ENCODE data around the gene HOMEZ. TPM values are rescaled to one million over a fixed set of nuclear protein-coding genes. Genes with fewer than 3 reads are reported as not detected.
"Not testable (repeated sequence)": the region's sequence is repeated elsewhere in the genome, so short reads cannot be mapped to it uniquely, and the experiment has no call there.

The HOMEZ gene, protein sequence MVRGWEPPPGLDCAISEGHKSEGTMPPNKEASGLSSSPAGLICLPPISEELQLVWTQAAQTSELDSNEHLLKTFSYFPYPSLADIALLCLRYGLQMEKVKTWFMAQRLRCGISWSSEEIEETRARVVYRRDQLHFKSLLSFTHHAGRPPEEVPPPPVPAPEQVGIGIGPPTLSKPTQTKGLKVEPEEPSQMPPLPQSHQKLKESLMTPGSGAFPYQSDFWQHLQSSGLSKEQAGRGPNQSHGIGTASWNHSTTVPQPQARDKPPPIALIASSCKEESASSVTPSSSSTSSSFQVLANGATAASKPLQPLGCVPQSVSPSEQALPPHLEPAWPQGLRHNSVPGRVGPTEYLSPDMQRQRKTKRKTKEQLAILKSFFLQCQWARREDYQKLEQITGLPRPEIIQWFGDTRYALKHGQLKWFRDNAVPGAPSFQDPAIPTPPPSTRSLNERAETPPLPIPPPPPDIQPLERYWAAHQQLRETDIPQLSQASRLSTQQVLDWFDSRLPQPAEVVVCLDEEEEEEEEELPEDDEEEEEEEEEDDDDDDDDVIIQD
- 7.9 TPM for total RNA-seq
- polyA plus RNA-seq: 12.4 TPM

- Histone ChIP-seq H3K36me3 (ENCODE audit: insufficient read depth) (peaks cover 2% of the 10 kb centered on the region), H3K4me3 (ENCODE audit: low read depth, low read length) (peak within 1 kb of the TSS; percentile 91), H3K27ac (ENCODE audit: low read depth) (peak within 1 kb of the TSS; percentile 97), H3K4me1 (ENCODE audit: insufficient read depth) (no peaks in the 10 kb centered on the region)
- DNase-seq (ENCODE audit: extremely low spot score): peak; percentile 95
- under 1% methylated on average over 53 of the region's 53 CpGs for WGBS
These were observed at the start of gene HOMEZ for GRCh38 chr14:23286020-23286901. HOMEZ (minus strand) TSS chr14:23286132; CDS start chr14:23285952, 180 bp downstream.

GRCh38 chr14:23335623-23336022, 49.7 kb upstream of the HOMEZ start:
- Histone ChIP-seq H3K4me3 (ENCODE audit: low read depth, low read length) (no peak overlapping the region), H3K36me3 (ENCODE audit: insufficient read depth) (no peaks in the 10 kb centered on the region), H3K4me1 (ENCODE audit: insufficient read depth) (no peaks in the 10 kb centered on the region), H3K27ac (ENCODE audit: low read depth) (no peak overlapping the region)
- no peak for DNase-seq (ENCODE audit: extremely low spot score)
- WGBS: 87% methylated on average over 5 of the region's 5 CpGs

- WGBS: 40% methylated on average over 4 of the region's 4 CpGs
- H3K36me3 ChIP-seq (ENCODE audit: insufficient read depth): peaks cover 9% of the 10 kb centered on the region
- H3K27ac ChIP-seq (ENCODE audit: low read depth): no peak overlapping the region
- DNase-seq (ENCODE audit: extremely low spot score): peak; percentile 71
- H3K4me3 ChIP-seq (ENCODE audit: low read depth, low read length): no peak overlapping the region
- no peaks in the 10 kb centered on the region for H3K4me1 ChIP-seq (ENCODE audit: insufficient read depth)
These were observed 42.2 kb upstream of the HOMEZ start for GRCh38 chr14:23327947-23328744.

- H3K36me3 ChIP-seq (ENCODE audit: insufficient read depth): peaks cover 9% of the 10 kb centered on the region
- WGBS: 80% methylated on average over 13 of the region's 13 CpGs
- no peak overlapping the region for H3K27ac ChIP-seq (ENCODE audit: low read depth)
- no peak overlapping the region for H3K4me3 ChIP-seq (ENCODE audit: low read depth, low read length)
- DNase-seq (ENCODE audit: extremely low spot score): no peak
- H3K4me1 ChIP-seq (ENCODE audit: insufficient read depth): no peaks in the 10 kb centered on the region
These were observed 40.8 kb upstream of the HOMEZ start for GRCh38 chr14:23326491-23327332.

- not testable (repeated sequence) for H3K4me3 ChIP-seq (ENCODE audit: low read depth, low read length); DNase-seq (ENCODE audit: extremely low spot score); H3K27ac ChIP-seq (ENCODE audit: low read depth); H3K36me3 ChIP-seq (ENCODE audit: insufficient read depth); H3K4me1 ChIP-seq (ENCODE audit: insufficient read depth)
- 92% methylated on average over 5 of the region's 5 CpGs for WGBS
These were observed 39.8 kb upstream of the HOMEZ start for GRCh38 chr14:23325746-23326145.

- H3K27ac ChIP-seq (ENCODE audit: low read depth): no peak overlapping the region
- DNase-seq (ENCODE audit: extremely low spot score): no peak
- 82% methylated on average over 7 of the region's 7 CpGs for WGBS
- H3K36me3 ChIP-seq (ENCODE audit: insufficient read depth): peaks cover 9% of the 10 kb centered on the region
- no peaks in the 10 kb centered on the region for H3K4me1 ChIP-seq (ENCODE audit: insufficient read depth)
- no peak overlapping the region for H3K4me3 ChIP-seq (ENCODE audit: low read depth, low read length)
These were observed 39.1 kb upstream of the HOMEZ start for GRCh38 chr14:23324993-23325392.

DNA sequence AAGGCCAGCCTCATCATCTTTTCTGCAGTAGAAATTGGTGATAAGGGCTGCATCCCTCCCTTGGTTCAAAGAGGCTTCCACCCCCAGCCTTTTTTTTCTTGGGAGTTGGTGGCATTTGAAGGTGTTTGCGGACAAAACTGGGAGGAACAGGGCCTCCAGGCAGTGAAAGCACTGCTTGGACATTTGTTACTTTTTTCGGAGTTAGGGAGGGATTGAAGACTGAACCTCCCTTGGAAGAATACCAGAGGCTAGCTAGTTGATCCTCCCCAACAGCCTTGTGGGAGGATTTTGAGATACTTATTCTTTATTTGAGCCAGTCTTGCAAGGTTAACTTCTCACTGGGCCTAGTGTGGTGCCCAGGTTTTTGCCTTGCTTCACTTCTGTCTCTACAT, 38.5 kb upstream of the HOMEZ start:
- peaks cover 9% of the 10 kb centered on the region for H3K36me3 ChIP-seq (ENCODE audit: insufficient read depth)

GRCh38 chr14:23323838-23324454, 38.0 kb upstream of the HOMEZ start:
- no peak overlapping the region for H3K4me3 ChIP-seq (ENCODE audit: low read depth, low read length)
- no peak for DNase-seq (ENCODE audit: extremely low spot score)
- peaks cover 9% of the 10 kb centered on the region for H3K36me3 ChIP-seq (ENCODE audit: insufficient read depth)
- 85% methylated on average over 18 of the region's 18 CpGs for WGBS
- no peaks in the 10 kb centered on the region for H3K4me1 ChIP-seq (ENCODE audit: insufficient read depth)
- H3K27ac ChIP-seq (ENCODE audit: low read depth): no peak overlapping the region

More for the DNA sequence above, 38.5 kb upstream of the HOMEZ start:
- 72% methylated on average over 2 of the region's 2 CpGs for WGBS
- Histone ChIP-seq H3K4me3 (ENCODE audit: low read depth, low read length) (no peak overlapping the region), H3K4me1 (ENCODE audit: insufficient read depth) (no peaks in the 10 kb centered on the region), H3K27ac (ENCODE audit: low read depth) (no peak overlapping the region)
- DNase-seq (ENCODE audit: extremely low spot score): no peak

- Histone ChIP-seq H3K4me3 (ENCODE audit: low read depth, low read length) (peak overlapping the region; percentile 73), H3K4me1 (ENCODE audit: insufficient read depth) (no peaks in the 10 kb centered on the region), H3K27ac (ENCODE audit: low read depth) (no peak overlapping the region), H3K36me3 (ENCODE audit: insufficient read depth) (peaks cover 9% of the 10 kb centered on the region)
- 50% methylated on average over 10 of the region's 10 CpGs for WGBS
- no peak for DNase-seq (ENCODE audit: extremely low spot score)
These were observed 36.9 kb upstream of the HOMEZ start for GRCh38 chr14:23322568-23323517.

DNA sequence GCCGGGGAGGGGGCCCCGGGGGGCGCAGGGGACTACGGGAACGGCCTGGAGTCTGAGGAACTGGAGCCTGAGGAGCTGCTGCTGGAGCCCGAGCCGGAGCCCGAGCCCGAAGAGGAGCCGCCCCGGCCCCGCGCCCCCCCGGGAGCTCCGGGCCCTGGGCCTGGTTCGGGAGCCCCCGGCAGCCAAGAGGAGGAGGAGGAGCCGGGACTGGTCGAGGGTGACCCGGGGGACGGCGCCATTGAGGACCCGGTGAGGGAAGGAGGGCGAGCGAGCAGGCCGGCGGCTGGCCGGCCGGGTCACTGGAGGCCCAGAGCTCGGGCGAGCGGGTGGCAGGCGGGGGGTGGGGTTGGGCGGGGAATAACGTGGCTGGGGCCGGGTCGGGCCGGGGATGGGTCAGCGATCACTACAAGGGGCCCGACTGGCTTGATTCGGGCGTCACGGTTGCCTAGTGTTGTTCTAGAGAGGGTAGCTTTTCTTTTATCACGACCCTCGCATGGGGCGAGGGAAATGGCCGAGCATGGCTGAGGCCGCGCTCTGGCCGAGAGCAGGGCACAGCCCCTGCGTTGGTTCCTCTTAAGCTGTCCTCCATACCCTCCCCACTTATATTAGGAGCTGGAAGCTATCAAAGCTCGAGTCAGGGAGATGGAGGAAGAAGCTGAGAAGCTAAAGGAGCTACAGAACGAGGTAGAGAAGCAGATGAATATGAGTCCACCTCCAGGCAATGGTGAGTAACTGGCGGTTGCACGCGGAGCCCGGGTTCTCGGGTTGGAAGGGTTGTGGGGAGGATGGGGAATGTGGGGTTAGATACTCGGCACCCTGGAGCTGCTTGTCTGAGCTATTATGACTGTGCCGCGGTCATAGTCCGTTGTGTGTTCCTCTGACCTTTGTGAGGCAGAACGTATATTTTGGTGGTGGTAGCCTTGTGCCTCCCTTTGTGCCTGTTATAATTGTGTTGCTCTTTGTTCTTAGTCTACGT, 35.9 kb upstream of the HOMEZ start:
- no peak for DNase-seq (ENCODE audit: extremely low spot score)
- Histone ChIP-seq H3K4me3 (ENCODE audit: low read depth, low read length) (peak overlapping the region; percentile 73), H3K36me3 (ENCODE audit: insufficient read depth) (peaks cover 11% of the 10 kb centered on the region), H3K27ac (ENCODE audit: low read depth) (peak overlapping the region; percentile 95), H3K4me1 (ENCODE audit: insufficient read depth) (no peaks in the 10 kb centered on the region)
- under 1% methylated on average over 63 of the region's 64 CpGs for WGBS
